Caco-2 (cell line): Measurements from ENCODE around the gene ZNF765. TPM values are rescaled to one million over a fixed set of nuclear protein-coding genes. Genes with fewer than 3 reads are reported as not detected.

Source experiments
- BruUV-seq: library from RNA; stranded (reverse); fragments of 400-500 nt; replicated peaks from 2 replicates; lab custom pipeline; 2021; lab: Mats Ljungman, UMichigan
- CTCF ChIA-PET: fragments of 300-600 bp; sonication (Branson Sonifier 250); formaldehyde crosslinking; loops from one replicate; lab custom pipeline; 2022; ENCODE audit warnings: antibody characterized with exemption; lab: Charles Lee
- POLR2A ChIA-PET: fragments of 300-600 bp; sonication (Branson Sonifier 250); formaldehyde crosslinking; loops from one replicate; lab custom pipeline; 2022; ENCODE audit warnings: antibody characterized with exemption; lab: Charles Lee
- DNase-seq, 2 experiments: peaks; one replicate each; pipeline versions ENCODE4 v3.0.0 to v3.0.0-alpha.2; 2020 to 2022
- H3K27me3 ChIP-seq: replicated peaks from 2 replicates; pipeline ENCODE4 v1.6.0; 2011; ENCODE audit warnings: low read length; ENCODE audit not compliant: control insufficient read depth, insufficient read depth
- H3K36me3 ChIP-seq: 2 replicates; pipeline ENCODE4 v1.5.1; 2011; ENCODE audit warnings: low read length; ENCODE audit not compliant: control insufficient read depth, insufficient read depth
- H3K4me1 ChIP-seq: fragments of 250-450 bp; sonication (Bioruptor Pico); 2 replicates; pipeline ENCODE4 v1.5.1; 2020; ENCODE audit warnings: mild to moderate bottlenecking
- H3K4me3 ChIP-seq: 2 replicates; pipeline ENCODE4 v1.5.1; 2011; ENCODE audit warnings: low read depth, mild to moderate bottlenecking, control low read depth, low read length
- H3K9me3 ChIP-seq: fragments of 250-450 bp; sonication (Bioruptor Pico); 2 replicates; pipeline ENCODE4 v1.5.1; 2020; ENCODE audit warnings: mild to moderate bottlenecking, moderate library complexity
- H3K27ac Mint-ChIP-seq: one replicate; pipeline ENCODE4 v1.8.0; 2022; ENCODE audit warnings: mixed read lengths; ENCODE audit not compliant: unreplicated experiment
- H3K27me3 Mint-ChIP-seq: one replicate; pipeline ENCODE4 v1.8.0; 2022; ENCODE audit warnings: mixed read lengths; ENCODE audit not compliant: insufficient read depth, unreplicated experiment
- H3K36me3 Mint-ChIP-seq: one replicate; pipeline ENCODE4 v1.8.0; 2022; ENCODE audit warnings: mild to moderate bottlenecking, mixed read lengths; ENCODE audit not compliant: insufficient read depth, unreplicated experiment
- H3K4me1 Mint-ChIP-seq: one replicate; pipeline ENCODE4 v1.8.0; 2022; ENCODE audit warnings: low read depth, mixed read lengths; ENCODE audit not compliant: unreplicated experiment
- H3K4me3 Mint-ChIP-seq: one replicate; pipeline ENCODE4 v1.8.0; 2022; ENCODE audit warnings: mild to moderate bottlenecking, moderate library complexity, mixed read lengths; ENCODE audit not compliant: unreplicated experiment
- H3K9me3 Mint-ChIP-seq: one replicate; pipeline ENCODE4 v1.8.0; 2022; ENCODE audit warnings: mixed read lengths; ENCODE audit not compliant: unreplicated experiment
- intact Hi-C: fragments of 100-400 bp; cut with micrococcal nuclease; formaldehyde crosslinking; loops from one replicate; pipeline ENCODE4 v1.10.0; 2022; ENCODE audit not compliant: unreplicated experiment
- total RNA-seq: library from RNA; stranded (reverse); gene quantifications from 2 replicates; pipeline ENCODE4 v1.2.3, GENCODE V29; 2022
- TF ChIP-seq, protein P1 (sequence below), 2 experiments: fragments of 200-600 bp in 1 of 2; IDR thresholded peaks; 1 replicate in 1 of 2; 2 replicates in 1 of 2; pipeline versions ENCODE4 v1.5.1 to v1.8.0; 2011 to 2022; ENCODE audit warnings: antibody characterized with exemption in 1 of 2, control low read depth in 1 of 2, inconsistent platforms in 1 of 2, low read depth in 1 of 2, low read length in 1 of 2, mild to moderate bottlenecking in 1 of 2, moderate library complexity in 1 of 2; ENCODE audit not compliant: insufficient read depth in 1 of 2, severe bottlenecking in 1 of 2, unreplicated experiment in 1 of 2

The ZNF765 gene
- total RNA-seq, 1 experiment from 2014 or later: 13.1 TPM

DNA sequence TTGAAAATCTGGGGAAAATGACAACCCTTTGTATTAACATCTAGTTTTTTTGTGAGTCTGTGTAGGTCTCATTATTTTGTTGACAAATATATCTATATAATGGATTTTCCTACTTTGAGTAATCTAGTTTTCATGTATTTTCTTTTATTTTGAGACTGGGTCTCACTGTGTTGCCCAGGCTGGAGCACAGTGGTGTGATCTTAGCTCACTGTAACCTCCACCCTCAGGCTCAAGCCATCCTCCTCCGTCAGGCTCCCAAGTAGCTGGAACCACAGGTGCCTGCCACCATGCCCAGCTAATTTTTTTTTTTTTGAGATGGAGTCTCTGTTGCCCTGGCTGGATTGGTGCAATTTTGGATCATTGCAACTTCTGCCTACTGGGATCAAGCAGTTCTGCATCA lies 20.2 kb upstream of the ZNF765 start:
- Histone ChIP-seq H3K4me3 (no peak overlapping the region), H3K36me3 (no peaks in the 10 kb centered on the region; the same call in 1 of the 2 replicates), H3K9me3 (peaks cover 18% of the 10 kb centered on the region), H3K27me3 (no peaks in the 10 kb centered on the region), H3K4me1 (no peaks in the 10 kb centered on the region)
- ChIA-PET CTCF (no interaction called here), POLR2A (no interaction called here)
- DNase-seq: no peak
- Mint-ChIP-seq H3K9me3 (peaks cover 19% of the 10 kb centered on the region), H3K4me1 (no peaks in the 10 kb centered on the region), H3K27me3 (no peaks in the 10 kb centered on the region), H3K4me3 (no peak overlapping the region), H3K27ac (no peak overlapping the region), H3K36me3 (peaks cover 46% of the 10 kb centered on the region)
- no TSS peak for BruUV-seq
- TF ChIP-seq, protein P1, sequence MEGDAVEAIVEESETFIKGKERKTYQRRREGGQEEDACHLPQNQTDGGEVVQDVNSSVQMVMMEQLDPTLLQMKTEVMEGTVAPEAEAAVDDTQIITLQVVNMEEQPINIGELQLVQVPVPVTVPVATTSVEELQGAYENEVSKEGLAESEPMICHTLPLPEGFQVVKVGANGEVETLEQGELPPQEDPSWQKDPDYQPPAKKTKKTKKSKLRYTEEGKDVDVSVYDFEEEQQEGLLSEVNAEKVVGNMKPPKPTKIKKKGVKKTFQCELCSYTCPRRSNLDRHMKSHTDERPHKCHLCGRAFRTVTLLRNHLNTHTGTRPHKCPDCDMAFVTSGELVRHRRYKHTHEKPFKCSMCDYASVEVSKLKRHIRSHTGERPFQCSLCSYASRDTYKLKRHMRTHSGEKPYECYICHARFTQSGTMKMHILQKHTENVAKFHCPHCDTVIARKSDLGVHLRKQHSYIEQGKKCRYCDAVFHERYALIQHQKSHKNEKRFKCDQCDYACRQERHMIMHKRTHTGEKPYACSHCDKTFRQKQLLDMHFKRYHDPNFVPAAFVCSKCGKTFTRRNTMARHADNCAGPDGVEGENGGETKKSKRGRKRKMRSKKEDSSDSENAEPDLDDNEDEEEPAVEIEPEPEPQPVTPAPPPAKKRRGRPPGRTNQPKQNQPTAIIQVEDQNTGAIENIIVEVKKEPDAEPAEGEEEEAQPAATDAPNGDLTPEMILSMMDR (IDR thresholded peaks at IDR 0.05; ENCODE audit: insufficient read depth in 1 of 2, low read depth in 1 of 2, low read length in 1 of 2, severe bottlenecking in 1 of 2, unreplicated experiment in 1 of 2): no peak
- intact Hi-C loops: no loop called here

DNA sequence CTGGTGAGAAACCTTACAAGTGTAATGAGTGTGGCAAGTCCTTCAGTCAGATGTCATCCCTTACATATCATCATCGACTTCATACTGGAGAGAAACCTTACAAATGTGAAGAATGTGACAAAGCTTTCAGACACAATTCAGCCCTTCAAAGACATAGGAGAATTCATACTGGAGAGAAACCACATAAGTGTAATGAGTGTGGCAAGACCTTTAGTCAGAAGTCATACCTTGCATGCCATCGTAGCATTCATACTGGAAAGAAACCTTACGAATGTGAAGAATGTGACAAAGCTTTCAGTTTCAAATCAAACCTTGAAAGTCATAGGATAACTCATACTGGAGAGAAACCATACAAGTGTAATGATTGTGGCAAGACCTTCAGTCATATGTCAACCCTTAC lies 13.6 kb upstream of the ZNF765 start:
- Mint-ChIP-seq H3K27me3 (no peaks in the 10 kb centered on the region), H3K4me3 (no peak overlapping the region), H3K4me1 (no peaks in the 10 kb centered on the region), H3K9me3 (peaks cover 58% of the 10 kb centered on the region), H3K27ac (no peak overlapping the region), H3K36me3 (peaks cover 69% of the 10 kb centered on the region)
- TF ChIP-seq, protein P1 (IDR thresholded peaks at IDR 0.05; ENCODE audit: insufficient read depth in 1 of 2, low read depth in 1 of 2, low read length in 1 of 2, severe bottlenecking in 1 of 2, unreplicated experiment in 1 of 2): no peak
- intact Hi-C loops: no loop called here
- Histone ChIP-seq H3K27me3 (no peaks in the 10 kb centered on the region), H3K9me3 (peaks cover 34% of the 10 kb centered on the region), H3K4me3 (no peak overlapping the region), H3K36me3 (no peaks in the 10 kb centered on the region; the same call in 1 of the 2 replicates), H3K4me1 (no peaks in the 10 kb centered on the region)
- POLR2A ChIA-PET: no interaction called here
- no TSS peak for BruUV-seq
- CTCF ChIA-PET: no interaction called here
- no peak for DNase-seq

DNA sequence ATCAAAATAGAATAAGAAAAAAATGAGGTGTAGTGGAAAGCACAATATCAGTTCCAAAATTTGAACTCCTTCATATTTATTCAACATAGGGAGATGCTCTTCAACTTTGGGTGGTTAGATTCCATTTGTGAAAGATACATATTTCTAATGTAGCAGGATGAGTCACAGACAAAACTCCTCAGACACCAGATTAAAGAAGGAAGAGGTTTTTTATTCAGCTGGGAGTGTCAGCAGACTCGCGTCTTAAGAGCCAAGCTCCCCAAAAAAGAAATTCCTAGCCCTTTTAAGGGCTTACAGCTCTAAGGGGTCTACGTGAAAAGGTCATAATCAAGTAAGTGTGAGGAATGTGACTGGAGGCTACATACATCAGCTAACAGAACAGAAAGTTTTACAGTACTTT lies 6.8 kb upstream of the ZNF765 start:
- H3K4me3 ChIP-seq: no peak overlapping the region
- Mint-ChIP-seq H3K4me3 (no peak overlapping the region), H3K27me3 (no peaks in the 10 kb centered on the region), H3K36me3 (peaks cover 30% of the 10 kb centered on the region), H3K9me3 (peaks cover 37% of the 10 kb centered on the region), H3K27ac (no peak overlapping the region), H3K4me1 (no peaks in the 10 kb centered on the region)
- TF ChIP-seq, protein P1 (IDR thresholded peaks at IDR 0.05; ENCODE audit: insufficient read depth in 1 of 2, low read depth in 1 of 2, low read length in 1 of 2, severe bottlenecking in 1 of 2, unreplicated experiment in 1 of 2): no peak
- DNase-seq: no peak
- no peaks in the 10 kb centered on the region for H3K4me1 ChIP-seq
- H3K36me3 ChIP-seq: no peaks in the 10 kb centered on the region
- peaks cover 30% of the 10 kb centered on the region for H3K9me3 ChIP-seq
- CTCF ChIA-PET: no interaction called here
- H3K27me3 ChIP-seq: no peaks in the 10 kb centered on the region
- POLR2A ChIA-PET: no interaction called here
- intact Hi-C loops: no loop called here
- no TSS peak for BruUV-seq
